Ishikawa (cell line): ENCODE results near the gene GLT8D2.

ENCODE experiments used
- EP300 ChIP-seq: IDR thresholded peaks from 2 replicates; pipeline ENCODE4 v1.6.1; 2012; ENCODE audit warnings: borderline replicate concordance
- RAD21 ChIP-seq: IDR thresholded peaks from 2 replicates; pipeline ENCODE4 v1.6.1; 2012; ENCODE audit warnings: low read depth
- TF ChIP-seq, protein P1 (sequence below): IDR thresholded peaks from 2 replicates; pipeline ENCODE4 v1.6.1; 2012; ENCODE audit warnings: low read depth, mild to moderate bottlenecking
- TF ChIP-seq, protein P2 (sequence below): IDR thresholded peaks from 2 replicates; pipeline ENCODE4 v1.6.1; 2012

DNA sequence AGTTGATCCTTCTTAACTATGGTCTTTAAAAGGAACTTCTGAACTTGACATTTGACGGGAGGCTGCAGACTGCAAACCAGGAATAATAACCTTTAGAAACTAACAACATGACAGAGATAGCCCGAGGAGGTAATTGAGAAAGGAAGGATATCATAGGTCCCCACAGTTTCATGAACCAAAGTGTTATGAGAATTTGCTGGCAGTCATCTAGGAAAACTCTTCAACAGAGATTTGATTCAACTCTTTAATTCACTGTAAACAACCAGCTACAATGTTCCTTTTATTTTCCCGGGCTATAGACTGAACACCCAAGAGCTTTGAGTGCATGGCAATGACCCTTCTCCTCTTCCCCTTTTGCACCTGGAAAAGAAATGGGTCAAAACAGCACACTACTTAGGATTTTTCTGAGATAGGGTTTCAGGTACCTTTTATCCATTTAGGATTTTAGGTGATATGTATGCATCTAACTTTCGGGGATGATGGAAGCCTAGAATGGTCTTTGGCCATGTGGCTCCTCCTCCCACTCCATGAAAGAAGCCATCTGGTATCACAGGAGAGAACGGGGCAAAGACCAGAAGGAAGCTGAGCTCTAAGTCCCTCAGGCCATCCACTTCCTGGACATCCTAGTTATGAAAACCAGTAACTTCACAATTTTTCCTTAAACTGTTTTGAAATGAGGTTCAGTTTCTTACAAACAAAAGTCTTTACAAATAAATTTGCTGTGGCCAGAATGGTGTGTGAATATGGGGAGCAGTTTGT, 23.0 kb downstream of the GLT8D2 start:
- TF ChIP-seq RAD21, result no peak
- TF ChIP-seq, protein P1, sequence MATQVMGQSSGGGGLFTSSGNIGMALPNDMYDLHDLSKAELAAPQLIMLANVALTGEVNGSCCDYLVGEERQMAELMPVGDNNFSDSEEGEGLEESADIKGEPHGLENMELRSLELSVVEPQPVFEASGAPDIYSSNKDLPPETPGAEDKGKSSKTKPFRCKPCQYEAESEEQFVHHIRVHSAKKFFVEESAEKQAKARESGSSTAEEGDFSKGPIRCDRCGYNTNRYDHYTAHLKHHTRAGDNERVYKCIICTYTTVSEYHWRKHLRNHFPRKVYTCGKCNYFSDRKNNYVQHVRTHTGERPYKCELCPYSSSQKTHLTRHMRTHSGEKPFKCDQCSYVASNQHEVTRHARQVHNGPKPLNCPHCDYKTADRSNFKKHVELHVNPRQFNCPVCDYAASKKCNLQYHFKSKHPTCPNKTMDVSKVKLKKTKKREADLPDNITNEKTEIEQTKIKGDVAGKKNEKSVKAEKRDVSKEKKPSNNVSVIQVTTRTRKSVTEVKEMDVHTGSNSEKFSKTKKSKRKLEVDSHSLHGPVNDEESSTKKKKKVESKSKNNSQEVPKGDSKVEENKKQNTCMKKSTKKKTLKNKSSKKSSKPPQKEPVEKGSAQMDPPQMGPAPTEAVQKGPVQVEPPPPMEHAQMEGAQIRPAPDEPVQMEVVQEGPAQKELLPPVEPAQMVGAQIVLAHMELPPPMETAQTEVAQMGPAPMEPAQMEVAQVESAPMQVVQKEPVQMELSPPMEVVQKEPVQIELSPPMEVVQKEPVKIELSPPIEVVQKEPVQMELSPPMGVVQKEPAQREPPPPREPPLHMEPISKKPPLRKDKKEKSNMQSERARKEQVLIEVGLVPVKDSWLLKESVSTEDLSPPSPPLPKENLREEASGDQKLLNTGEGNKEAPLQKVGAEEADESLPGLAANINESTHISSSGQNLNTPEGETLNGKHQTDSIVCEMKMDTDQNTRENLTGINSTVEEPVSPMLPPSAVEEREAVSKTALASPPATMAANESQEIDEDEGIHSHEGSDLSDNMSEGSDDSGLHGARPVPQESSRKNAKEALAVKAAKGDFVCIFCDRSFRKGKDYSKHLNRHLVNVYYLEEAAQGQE, result no peak
- no peak for TF ChIP-seq EP300
- TF ChIP-seq, protein P2, sequence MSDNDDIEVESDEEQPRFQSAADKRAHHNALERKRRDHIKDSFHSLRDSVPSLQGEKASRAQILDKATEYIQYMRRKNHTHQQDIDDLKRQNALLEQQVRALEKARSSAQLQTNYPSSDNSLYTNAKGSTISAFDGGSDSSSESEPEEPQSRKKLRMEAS, result no peak
